Activated effector memory CD4-positive, alpha-beta T cell treated with anti-CD3 and anti-CD28 coated beads, Interleukin-2, amount 50 U/mL, for 16 hours (primary cell): ENCODE results near the gene TNNI3K.

Experiments used
- DNase-seq: peaks from one replicate; pipeline ENCODE4 v3.0.0-alpha.2; 2020

The TNNI3K gene, protein sequence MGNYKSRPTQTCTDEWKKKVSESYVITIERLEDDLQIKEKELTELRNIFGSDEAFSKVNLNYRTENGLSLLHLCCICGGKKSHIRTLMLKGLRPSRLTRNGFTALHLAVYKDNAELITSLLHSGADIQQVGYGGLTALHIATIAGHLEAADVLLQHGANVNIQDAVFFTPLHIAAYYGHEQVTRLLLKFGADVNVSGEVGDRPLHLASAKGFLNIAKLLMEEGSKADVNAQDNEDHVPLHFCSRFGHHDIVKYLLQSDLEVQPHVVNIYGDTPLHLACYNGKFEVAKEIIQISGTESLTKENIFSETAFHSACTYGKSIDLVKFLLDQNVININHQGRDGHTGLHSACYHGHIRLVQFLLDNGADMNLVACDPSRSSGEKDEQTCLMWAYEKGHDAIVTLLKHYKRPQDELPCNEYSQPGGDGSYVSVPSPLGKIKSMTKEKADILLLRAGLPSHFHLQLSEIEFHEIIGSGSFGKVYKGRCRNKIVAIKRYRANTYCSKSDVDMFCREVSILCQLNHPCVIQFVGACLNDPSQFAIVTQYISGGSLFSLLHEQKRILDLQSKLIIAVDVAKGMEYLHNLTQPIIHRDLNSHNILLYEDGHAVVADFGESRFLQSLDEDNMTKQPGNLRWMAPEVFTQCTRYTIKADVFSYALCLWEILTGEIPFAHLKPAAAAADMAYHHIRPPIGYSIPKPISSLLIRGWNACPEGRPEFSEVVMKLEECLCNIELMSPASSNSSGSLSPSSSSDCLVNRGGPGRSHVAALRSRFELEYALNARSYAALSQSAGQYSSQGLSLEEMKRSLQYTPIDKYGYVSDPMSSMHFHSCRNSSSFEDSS

DNA sequence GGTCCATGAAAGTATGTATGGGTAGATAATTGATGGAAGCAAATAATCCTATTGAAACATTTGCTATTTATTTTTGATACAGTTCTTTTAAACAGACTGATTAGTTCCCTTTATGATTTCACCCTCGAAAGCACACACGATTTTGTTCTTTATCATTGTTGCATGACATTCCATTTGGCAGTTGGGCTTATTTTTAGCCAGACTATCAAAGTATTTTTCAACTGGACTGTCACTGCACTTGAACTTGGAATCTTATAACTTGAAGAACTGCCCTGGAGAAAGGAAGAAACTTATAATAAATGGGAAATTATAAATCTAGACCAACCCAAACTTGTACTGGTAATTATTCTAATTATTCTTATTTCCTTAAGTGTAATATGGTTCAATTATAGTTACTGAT, at the start of gene TNNI3K:
TNNI3K (plus strand) TSS at position 235 of the 400 bp plus-strand sequence; CDS start at position 300, 65 bp downstream.
- no peak for DNase-seq

DNA sequence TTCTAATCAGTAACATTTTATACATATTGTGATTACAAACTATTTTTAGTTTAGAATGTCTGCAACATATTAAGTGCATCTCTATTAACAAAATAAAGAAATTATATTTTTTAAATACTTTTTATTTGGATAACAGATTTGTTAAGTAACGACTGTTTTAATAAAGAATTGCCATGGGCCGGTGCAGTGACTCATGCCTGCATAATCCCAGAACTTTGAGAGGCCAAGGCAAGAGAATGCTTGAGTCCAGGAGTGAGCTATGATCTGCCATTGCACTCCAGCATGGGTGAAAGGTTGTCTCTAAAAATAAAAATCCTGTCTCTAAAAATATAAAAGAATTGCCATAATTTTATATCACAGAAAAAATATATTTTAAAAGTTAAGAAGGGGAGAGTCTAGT, 41.3 kb upstream of the TNNI3K start:
- DNase-seq = no peak

- DNase-seq = no peak
Measured at GRCh38 chr1:74195339-74195738, 39.8 kb upstream of the TNNI3K start.

DNA sequence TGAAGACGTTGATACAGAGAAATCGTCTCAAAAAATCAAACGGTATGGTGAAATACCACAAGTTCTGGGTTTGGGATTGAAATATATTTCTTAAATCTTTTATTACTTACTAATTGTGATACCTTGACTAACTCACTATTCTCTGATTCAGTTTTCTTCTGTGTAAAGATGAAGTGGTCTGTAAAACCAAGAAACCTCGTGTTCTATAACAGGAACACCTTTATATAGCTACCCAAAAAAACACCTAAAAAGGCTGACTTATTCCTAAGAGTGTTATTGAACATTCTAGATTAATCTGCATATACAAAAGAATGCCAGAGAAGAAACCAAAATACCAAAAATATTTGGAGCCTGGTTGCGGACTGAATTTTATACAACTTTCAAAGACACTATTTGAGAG, 37.9 kb upstream of the TNNI3K start:
- DNase-seq = no peak

DNA sequence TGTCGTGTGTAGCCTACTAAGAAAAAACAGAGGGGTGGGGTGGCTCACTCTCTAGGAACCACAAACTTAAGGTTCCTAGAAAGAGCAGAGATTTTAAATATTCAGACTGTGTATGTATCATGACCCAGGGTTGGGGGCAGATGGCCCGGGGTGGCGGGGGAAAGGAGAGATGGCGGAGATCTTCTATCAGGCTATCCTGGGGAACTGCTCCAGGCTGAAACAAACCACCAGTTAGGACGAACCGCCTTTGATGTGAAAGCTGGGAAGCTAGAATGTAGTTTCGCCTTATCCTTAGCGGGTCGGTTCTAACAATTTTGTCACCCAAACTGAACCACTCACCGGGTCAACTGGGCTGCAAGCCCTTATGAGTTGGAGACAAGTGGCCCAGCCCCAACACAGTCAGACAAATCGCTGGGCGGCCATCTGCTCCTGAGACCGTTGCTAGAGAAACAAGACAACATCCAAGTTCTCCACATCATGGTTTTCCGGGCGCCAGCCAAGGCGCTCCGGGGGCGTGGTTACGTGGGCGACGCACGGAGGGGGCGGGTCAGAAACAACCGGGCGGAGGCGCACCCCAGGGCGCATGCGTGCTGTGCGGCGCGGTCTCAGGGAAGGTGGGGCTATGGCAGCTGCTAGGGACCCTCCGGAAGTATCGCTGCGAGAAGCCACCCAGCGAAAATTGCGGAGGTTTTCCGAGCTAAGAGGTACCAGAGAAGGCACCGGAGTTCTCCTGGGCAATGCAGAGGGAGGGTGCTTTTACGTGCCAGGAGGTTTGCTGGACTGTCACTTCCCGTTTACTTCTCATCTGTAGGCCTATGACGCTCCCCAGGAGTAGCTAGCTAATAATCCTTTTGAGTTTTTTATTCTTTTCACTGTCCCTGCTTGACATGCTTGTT, 37.3 kb upstream of the TNNI3K start, which contains the start of the genes FPGT and LRRIQ3:
FPGT (plus strand) TSS at position 586 of the 896 bp plus-strand sequence; CDS start at position 623, 37 bp downstream.
LRRIQ3 (minus strand) TSS at position 520 of the 896 bp plus-strand sequence. CDS start 14,492 bp downstream, outside the sequence.
- peak; percentile 97 for DNase-seq

DNA sequence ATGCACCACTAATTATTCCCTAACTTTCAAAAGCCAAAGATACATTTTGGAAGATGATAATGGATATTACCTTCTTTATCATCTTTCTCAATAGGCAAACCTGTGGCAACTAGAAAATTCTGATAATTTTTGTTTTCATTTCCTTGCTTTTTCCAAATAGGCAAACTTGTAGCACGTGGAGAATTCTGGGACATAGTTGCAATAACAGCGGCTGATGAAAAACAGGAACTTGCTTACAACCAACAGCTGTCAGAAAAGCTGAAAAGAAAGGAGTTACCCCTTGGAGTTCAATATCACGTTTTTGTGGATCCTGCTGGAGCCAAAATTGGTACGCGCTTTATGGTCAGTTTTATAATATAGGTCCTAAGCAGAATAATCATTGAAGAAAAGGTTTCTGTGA, 35.7 kb upstream of the TNNI3K start:
- DNase-seq = no peak

DNA sequence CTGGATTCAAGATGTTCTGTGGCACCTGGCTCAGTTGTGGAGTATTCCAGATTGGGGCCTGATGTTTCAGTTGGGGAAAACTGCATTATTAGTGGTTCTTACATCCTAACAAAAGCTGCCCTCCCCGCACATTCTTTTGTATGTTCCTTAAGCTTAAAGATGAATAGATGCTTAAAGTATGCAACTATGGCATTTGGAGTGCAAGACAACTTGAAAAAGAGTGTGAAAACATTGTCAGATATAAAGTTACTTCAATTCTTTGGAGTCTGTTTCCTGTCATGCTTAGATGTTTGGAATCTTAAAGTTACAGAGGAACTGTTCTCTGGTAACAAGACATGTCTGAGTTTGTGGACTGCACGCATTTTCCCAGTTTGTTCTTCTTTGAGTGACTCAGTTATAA, 29.9 kb upstream of the TNNI3K start:
- no peak for DNase-seq

- DNase-seq = no peak
Measured at GRCh38 chr1:74215229-74215628, 20.0 kb upstream of the TNNI3K start.

DNA sequence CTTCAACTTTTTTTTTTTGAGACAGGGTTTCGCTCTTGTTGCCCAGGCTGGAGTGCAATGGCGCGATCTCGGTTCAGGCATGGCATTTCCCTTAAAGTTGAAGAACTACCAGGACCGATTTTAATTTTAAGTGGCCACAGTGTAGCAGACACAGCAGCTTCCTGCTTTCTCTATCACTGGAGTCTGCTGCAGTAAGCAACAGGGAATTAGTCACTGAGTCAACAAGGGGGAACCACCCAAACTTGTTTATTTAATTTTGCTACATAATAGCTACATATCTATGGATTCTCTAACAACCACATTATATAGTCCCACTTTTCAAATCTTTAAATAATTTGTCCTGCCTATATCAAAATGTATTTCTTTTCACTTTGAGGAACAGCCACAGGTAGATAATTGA, 12.5 kb upstream of the TNNI3K start:
- no peak for DNase-seq

- DNase-seq = no peak
Measured at GRCh38 chr1:74223453-74223852, 11.7 kb upstream of the TNNI3K start.

- DNase-seq = no peak
Measured at GRCh38 chr1:74236440-74236839, 1.3 kb downstream of the TNNI3K start.

- DNase-seq = no peak
Measured at GRCh38 chr1:74237035-74237434, 1.8 kb downstream of the TNNI3K start.

- no peak for DNase-seq
Measured at GRCh38 chr1:74237787-74238186, 2.6 kb downstream of the TNNI3K start.

DNA sequence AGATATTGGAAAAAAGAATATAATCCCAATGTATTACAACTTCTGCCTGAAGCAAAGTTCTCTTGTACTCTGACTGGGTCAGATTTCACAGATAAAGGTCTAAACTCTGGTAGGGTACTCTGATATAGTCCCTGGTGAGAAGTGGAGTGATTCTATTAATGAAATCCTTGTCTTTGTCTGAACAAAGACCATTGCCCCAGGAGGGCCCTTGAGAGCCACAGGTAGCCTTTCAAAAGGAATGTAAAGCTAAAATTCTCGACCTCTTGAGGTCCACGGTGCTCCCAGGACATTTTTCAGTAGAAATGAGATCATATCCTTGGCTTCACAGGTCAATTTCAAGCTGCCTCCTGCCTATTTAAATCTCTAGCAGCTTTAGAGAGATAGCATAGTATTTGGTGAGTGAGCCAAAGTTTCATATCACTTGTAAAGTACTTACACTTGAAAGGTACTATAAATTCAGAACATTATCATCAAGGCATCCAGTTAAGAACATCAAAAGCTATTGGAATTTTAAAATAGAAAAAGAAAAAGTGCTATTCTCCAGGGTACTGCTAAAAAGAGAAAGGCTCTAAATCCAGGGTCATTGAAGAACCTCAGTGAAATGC, 10.1 kb downstream of the TNNI3K start:
- no peak for DNase-seq

- DNase-seq = no peak
Measured at GRCh38 chr1:74246315-74246714, 11.1 kb downstream of the TNNI3K start.

GRCh38 chr1:74247881-74248528, 12.8 kb downstream of the TNNI3K start:
- peak; percentile 52 for DNase-seq

DNA sequence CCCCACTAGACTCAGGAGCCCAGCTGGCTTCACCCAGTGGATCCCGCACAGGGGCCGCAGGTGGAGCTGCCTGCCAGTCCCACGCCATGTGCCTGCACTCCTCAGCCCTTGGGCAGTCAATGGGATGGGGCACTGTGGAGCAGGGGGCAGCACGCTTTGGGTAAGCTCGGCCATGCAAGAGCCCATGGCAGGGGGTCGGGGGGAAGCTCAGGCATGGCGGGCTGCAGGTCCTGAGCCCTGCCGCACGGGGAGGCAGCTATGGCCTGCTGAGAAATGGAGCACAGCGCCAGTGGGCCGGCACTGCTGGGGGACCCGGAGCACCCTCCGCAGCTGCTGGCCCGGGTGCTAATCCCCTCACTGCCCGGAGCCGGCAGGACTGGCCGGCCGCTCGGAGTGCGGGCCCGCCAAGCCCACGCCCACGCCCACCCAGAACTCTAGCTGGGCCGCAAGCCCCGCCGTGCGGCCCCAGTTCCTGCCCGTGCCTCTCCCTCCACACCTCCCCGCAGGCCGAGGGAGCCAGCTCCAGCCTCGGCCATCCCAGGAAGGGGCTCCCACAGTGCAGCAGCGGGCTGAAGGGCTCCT, 18.1 kb downstream of the TNNI3K start:
- DNase-seq = peak; percentile 55

DNA sequence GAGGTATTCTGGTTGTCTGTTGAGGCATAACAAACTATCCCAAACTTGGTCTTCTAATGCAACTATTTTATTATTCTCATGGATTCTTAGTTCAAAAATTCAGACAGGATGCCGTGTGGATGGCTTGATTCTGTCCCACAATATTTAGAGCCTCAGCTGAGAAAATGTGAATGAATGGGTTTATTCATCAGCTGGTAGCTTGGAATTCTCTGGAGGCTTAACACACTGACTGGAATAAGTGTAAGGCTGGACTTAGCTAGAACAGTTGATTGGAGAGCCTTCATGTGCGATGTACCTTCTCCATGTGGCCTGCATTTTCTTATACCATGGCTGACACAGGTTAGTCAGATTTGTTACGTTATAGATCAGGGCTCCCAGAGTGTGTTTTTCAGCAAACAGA, 30.8 kb downstream of the TNNI3K start:
- DNase-seq = no peak

DNA sequence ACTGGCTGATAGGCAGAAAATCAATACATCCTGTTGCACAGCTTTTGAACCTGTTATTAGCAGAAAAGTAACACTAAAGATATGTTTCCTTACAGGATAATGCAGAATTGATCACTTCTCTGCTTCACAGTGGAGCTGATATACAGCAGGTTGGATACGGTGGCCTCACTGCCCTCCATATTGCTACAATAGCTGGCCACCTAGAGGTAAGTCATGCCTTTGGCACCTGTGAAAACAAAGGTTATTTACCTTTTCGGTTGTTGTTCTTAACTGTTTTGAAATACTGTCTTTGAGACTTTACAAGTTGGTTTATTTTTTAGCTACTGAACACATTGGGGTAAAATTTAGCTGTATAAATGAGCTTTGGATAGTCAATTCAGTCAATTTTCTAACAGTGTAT, 36.3 kb downstream of the TNNI3K start:
- DNase-seq = no peak

GRCh38 chr1:74280642-74281396, 45.6 kb downstream of the TNNI3K start:
- no peak for DNase-seq

GRCh38 chr1:74286414-74286813, 51.2 kb downstream of the TNNI3K start:
- DNase-seq = no peak
